HG03558 (cell line): ENCODE data around the gene MARCHF10.
"Not testable (repeated sequence)": the region's sequence is repeated elsewhere in the genome, so short reads cannot be mapped to it uniquely, and the experiment has no call there.

Experiments used
- ATAC-seq: cut with Tn5 transposase; IDR thresholded peaks from one replicate; pipeline ENCODE4 v1.9.1; 2021; ENCODE audit warnings: moderate number of reproducible peaks; ENCODE audit not compliant: unreplicated experiment; ENCODE audit errors: extremely low read depth

The MARCHF10 gene

DNA sequence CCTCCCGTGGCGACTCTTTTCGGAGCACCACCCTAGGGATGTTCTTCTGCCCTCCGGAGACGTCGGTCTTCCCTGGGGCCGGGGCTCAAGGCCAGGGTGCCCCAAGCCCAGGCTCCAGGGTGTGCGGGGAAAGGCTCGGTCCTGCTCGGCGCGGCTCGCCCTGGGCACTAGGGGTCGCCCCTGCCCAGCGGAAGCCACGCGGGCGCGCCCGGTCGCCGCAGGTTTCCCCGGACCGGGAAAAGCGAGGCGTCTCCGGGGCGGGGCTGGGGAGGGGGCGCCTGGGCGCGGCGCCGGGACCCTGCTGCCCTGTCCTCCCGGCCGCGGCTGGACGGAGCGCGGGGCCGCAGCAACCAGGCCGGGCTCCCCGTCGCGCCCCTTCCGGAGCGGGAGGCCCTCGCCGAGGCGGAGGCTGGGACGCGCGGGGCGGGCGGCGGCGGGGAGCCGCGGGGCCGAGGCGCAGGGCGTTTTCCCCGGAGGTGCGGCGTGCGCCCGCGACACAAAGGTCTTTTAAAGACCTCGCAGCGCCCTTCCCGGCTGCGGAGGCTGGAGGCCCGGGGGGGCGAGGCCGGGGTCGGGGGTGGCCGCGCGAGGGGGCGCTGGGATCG, 104.2 kb downstream of the MARCHF10 start:
- peak; percentile 82 for ATAC-seq

DNA sequence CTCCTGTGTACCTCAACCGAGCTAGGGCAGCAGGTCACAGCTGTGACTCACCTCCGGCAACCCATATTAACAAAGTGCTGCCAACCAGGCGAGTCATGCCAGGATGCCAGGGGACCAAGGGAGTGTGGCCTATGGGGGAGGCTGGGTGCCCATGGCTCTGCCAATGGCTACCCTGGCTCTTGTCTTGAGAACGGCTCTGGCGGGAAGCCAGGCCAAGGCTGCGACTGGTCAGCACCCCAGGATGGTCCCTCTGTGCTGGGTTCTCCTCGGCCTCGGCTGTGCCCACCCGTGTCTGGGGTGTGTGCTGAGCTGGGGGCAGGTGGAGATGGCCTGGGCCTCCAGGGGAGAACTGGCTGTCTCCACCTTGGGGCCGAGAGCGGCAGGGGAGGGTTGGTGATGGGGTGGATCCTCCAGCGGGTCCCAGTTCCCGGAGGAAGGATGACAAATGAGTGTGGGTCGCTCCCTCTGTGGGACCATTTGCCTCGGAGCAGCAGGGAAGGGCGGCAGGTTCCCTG, 104.8 kb downstream of the MARCHF10 start:
- no peak for ATAC-seq

DNA sequence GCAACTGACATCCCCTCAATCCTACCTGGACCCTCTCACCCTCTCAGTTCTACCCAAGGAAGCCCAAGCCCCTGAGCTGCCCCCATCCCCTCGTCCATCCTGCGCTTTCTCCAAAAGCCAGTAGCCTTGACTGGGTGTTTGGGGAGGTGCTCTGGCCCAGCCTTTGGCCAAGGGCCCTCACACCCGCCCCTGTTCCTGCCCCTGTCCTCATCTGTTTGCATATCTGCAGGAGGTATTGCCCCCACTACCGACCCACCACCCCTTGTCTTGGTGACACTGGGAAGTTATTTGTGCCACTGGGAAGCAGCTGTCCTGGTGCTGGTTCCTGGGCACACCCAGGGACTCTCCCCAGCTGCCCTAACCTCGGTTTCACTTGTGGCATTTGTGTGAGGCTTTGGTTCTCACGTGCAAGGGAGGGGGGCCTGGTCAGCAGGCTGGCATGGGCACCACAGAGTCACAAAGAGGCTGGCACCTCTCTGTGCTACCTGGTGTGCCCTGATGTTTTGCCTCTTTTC, 105.3 kb downstream of the MARCHF10 start:
- no peak for ATAC-seq

DNA sequence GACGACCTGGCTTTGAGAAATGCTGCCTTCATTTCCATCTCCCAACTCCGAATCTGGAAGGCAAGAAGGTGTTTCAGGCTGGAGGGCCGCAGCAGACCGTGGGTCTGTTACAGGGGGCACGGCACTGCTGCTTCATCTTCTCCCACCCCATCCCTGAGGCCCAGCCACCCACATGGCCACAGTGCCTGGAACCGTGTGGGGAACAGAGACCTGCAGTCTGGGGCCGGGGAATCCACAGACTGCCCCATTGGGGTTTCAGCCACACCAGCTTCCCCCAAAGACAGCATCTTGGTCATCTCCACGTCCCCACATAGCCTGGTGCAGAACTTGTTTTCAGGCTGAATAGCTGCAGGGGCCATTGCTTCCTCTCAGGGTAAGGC, 106.4 kb downstream of the MARCHF10 start:
- no peak for ATAC-seq

DNA sequence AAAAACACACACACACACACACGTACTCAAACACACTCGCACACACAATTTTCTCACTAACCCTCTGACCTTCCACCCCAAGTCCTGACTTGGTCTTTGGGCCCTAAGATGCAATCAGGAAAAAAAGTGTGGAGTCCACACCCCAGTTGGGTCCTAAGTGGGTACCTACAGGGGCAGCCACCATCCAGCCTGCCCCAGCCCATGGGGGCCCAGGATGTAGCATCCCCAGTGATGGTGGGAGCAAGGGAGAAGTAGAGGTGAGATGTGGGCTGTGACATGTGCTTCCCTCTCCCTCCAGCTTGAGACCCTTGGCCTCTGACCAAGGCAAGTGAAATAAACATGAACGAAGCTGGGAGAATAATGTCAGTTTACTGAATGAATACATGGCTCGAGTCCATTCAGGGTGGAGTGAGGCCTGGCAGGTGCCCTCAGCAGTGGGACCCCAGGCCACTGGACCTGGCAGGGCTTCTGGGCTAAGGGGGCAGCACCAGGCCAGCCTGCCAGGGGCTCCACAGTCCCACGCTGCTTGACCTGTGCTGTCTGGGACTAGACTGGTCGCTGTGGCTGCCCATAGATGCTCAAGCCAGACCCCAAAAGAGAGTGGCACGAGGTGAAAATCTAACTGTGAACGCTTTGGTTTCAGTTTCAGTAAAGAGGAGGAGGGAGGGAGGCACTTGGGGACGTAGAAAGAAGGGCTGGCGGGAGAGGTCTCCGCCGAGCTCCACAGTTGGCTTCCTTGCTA, 107.0 kb downstream of the MARCHF10 start:
- no peak for ATAC-seq

DNA sequence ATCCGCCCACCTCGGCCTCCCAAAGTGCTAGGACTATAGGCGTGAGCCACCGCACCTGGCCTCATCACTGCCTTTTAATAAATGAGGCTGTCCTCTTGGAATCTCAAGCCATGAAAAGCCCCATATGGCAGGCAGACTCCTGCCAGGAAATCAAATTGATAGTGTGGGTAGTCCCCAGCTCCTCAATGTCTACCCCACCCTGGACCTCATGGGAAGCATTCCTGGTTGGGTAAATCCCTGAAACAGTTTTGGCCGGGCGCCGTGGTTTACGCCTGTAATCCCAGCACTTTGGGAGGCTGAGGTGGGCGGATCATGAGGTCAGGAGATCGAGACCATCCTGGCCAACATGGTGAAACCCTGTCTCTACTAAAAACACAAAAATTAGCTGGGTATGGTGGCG, 109.7 kb downstream of the MARCHF10 start:
- ATAC-seq: not testable (repeated sequence)

DNA sequence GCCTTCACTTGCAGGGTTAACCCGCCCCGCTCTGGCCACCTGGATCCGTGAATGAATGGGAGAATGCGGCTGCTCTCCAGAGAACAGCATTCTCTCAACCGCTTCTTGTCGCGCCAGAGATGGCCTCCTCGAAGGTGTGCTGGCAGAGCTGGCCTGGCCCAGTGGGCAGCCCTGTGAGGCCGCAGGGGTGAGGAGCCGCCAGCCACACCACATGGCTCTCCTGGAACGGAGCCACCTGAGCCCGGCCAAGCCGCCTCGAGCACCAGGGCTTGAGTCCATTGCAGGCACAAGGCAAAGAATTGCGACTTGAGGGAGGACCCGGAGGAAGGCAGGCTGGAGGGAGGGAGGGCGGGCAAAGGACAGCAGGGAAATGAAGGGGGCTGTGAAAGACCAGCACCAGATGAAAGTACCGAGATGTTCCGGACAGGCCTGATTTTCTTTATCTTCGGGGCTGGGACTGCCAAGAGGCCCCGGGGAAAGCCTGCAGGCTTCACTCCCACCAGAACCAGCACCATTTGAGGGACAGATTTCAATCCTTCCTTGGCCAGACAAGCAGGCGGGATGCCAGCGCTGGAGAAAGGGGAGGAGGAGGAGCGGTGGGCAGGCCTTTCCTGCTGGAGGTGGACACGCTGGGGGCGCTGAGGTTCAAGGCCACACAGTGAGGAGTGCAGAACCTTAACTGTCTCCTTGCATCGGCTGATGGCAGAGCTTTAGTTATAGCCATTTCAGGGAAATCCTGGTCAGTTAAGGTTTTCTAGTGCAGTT, 111.2 kb downstream of the MARCHF10 start:
- ATAC-seq: no peak

DNA sequence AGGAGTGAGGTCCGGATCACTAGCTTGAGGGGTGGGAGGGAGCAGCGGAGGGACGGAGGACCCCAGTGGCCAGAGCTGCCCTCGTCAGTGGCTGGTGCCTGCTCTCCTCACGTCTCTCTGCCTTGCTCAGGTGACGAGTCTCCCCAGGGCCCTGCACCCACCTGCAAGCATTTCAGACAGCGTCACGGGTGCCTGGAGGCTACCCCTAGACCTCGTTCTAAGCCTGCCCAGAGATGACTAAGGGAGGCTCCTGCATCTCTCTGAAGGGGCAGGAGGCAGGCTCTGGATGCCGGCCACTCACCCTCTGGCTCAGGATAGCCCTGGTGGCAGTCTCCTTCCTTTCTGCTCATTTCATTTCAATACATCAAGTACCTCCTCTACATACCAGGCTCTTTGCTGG, 111.9 kb downstream of the MARCHF10 start:
- no peak for ATAC-seq

DNA sequence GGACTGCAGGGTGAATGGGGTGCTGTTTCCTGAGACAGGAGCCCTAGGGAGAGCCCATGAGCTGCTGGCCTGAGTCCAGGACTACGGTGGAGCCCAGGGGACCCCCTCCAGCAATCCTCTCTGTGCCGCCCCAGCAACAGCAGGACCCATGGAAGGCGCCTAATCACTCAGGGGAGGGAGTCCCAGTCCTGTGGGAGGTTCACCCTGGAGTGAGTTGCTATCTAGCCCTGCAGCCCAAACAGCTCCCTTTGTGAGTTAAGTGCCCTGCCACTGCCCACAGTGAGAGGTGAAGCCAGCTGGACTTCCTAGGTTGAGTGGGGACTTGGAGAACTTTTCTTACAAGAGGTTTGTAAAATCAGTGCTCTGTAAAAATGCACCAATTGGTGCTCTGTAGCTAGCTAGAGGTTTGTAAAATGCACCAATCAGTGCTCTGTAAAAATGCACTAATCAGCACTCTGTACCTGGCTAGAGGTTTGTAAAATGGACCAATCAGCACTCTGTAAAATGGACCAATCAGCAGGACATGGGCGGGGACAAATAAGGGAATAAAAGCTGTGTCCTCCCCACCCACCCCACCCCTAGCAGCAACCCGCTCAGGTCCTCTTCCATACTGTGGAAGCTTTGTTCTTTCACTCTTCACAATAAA, 112.9 kb downstream of the MARCHF10 start:
- ATAC-seq: not testable (repeated sequence)

DNA sequence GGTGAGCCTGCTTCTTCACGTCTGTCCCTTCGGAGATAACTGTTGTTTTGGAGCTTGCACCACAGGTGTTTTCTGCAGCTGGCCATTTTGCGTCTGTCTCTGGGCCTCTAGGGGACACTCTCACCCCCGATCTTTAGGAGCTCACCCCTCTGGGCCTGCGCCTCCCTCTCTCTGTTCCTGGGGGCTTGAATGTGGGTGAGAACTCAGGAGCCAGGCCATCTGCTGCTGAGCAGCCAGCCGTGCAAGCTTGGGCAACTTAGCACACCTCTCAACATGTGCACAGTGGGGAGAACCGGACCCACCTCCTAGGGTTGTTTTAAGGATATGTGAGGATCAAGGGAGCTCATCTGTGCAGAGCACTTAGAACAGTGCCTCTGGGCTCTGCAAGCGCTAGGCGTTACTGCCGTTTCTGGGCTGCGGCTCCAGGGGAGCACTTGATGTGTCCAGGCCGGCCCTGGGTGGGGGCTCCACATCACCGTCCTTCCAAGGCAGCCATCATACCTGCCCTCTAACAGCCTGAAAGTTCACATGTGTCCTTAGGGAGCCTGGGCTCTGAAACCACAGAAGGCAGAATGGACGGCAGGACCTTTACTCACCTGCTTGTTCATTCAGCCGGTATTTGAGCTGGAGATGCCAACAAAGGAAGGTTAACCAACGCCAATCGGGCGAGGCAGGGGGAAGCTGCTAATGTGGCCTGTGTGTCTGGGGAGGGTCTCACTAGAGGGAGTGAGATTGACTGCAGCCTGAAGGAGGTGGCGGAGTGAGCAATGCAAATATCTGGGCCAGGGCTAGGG, 114.3 kb downstream of the MARCHF10 start:
- no peak for ATAC-seq

DNA sequence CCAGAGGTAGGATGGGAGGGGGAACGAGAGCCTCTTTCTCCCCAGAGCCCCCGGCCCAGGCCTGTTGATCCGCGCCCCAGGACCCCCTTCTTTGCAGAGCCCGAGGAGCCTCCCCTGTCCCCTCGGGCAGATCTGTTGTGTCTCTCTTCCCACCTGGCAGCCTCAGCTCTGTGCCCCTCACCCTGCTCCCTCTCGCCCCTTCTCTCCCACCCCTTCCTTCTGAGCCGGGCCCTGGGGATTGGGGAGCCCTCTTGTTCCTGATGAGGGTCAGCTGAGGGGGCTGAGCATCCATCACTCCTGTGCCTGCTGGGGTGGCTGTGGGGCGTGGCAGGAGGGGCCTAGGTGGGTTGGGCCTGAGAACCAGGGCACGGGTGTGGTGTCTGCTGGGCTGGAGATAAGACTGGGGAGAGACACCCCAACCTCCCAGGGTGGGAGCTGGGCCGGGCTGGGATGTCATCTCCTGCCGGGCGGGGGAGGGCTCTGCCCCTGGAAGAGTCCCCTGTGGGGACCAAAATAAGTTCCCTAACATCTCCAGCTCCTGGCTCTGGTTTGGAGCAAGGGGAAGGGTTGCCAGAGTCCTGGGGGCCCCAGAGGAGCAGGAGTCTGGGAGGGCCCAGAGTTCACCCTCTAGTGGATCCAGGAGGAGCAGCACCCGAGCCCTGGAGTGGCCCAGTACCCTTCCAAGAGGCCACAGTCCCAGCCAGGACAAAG, 115.2 kb downstream of the MARCHF10 start:
- no peak for ATAC-seq

DNA sequence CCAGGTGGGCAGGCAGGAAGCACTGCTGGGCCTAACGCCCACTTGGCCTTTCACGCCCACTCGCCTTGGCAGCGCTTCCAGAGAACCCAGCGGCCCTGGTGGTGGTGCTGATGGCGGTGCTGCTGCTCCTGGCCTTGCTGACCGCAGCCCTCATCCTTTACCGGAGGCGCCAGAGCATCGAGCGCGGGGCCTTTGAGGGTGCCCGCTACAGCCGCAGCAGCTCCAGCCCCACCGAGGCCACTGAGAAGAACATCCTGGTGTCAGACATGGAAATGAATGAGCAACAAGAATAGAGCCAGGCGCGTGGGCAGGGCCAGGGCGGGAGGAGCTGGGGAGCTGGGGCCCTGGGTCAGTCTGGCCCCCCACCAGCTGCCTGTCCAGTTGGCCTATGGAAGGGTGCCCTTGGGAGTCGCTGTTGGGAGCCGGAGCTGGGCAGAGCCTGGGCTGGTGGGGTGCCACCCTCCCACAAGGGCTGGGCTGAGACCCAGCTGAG, 115.9 kb downstream of the MARCHF10 start:
- ATAC-seq: no peak

DNA sequence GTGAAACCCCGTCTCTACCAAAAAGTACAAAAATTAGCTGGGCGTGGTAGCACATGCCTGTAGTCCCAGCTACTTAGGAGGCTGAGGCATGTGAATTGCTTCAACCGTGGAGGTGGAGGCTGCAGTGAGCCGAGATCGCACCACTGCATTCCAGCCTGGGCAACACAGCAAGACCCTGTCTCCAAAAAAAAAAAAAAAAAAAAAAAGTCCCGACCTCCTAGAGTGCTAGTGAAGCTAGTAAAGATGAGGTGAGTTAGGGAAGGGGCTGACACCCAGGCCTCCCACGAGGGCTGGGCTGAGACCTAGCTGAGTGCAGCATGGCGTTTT, 116.6 kb downstream of the MARCHF10 start:
- ATAC-seq: not testable (repeated sequence)

DNA sequence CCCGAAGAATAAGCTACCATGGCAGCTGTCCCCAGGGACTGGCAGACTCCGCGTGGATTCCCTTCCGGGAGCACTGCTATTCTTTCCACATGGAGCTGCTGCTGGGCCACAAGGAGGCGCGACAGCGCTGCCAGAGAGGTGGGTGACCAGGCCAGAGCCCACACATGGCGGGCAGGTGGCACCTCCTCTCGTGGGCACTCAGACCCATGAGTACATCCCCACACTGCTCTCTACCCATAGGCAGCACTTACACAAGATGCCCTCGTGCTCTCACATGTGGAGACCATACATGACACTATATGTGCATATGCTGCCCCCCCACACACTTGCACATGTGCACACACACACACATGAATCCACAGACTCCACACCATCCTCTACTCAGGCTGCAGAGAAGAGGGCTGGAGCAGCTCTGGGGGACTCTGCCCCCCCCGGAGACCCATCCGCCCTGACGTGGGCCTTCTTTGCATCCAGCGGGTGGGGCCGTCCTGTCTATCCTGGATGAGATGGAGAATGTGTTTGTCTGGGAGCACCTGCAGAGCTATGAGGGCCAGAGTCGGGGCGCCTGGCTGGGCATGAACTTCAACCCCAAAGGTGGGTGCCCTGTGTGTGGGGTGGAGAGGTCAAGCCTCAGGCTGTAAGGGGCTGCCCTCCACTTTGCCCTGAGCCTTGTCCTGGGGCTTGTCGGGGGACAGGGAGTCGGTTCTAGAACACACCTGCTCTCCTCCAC, 117.8 kb downstream of the MARCHF10 start:
- no peak for ATAC-seq

DNA sequence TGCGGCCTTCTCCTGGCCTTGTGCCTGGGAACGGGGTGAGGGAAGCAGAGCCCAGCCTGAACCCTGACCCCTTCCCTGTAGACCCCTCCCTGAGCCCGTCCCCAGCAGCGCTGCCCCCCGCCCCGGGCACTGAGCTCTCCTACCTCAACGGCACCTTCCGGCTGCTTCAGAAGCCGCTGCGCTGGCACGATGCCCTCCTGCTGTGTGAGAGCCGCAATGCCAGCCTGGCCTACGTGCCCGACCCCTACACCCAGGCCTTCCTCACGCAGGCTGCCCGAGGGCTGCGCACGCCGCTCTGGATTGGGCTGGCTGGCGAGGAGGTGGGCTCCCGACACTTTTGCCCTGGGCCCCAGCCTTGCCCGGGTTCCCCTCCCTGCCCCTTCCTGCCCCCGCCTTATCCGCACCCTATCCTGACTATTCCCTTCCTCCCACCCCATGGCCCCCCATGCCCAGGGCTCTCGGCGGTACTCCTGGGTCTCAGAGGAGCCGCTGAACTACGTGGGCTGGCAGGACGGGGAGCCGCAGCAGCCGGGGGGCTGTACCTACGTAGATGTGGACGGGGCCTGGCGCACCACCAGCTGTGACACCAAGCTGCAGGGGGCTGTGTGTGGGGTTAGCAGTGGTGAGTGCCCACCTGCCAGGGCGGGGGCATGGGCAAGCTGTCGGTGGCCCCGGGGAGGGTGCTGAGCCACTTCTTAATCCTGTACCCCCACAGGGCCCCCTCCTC, 118.5 kb downstream of the MARCHF10 start:
- ATAC-seq: no peak

DNA sequence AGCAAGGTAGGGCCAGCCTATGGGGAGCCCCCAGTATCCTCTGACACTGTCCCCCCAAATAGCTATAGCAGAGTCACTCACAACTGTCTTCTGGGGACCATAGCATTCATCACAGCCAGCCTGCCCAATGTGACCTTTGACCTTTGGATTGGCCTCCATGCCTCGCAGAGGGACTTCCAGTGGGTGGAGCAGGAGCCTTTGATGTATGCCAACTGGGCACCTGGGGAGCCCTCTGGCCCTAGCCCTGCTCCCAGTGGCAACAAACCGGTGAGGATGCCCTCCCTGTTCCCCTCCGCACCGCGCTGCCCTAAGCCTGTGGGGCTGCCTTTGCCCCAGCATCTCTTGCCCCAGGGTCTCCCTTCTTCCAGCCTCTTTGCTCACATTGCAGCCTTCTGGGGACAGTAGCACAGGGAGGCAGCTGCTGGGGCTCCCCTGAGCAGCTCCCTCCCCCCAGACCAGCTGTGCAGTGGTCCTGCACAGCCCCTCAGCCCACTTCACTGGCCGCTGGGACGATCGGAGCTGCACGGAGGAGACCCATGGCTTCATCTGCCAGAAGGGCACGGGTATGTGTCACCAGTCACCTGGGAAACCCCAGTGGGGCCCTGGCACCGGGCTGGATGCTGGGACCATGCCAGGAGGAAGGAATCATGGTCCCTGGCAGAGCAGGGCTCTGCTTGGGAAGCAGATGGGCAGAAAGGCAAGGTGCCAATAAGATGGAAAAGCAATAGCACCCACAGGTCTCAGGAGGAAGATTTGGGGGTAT, 119.5 kb downstream of the MARCHF10 start:
- ATAC-seq: no peak

DNA sequence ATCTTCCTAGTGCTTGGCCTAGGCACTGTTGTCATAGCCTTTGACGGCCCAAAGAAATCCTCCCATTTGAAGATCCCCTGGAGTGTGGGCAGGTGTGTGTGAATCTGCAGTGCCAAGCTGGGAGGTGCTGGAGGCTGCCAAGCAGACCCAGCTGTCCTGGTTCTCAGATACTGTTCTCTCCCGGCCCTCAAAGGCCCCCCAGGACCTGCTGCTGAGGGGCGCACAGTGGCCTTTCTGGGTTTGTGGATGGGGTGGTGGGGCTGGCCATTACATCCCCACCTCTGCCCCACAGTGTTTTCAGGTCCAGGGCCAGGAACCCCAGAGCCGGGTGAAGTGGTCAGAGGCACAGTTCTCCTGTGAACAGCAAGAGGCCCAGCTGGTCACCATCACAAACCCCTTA, 120.1 kb downstream of the MARCHF10 start:
- no peak for ATAC-seq
